GM21529 (cell line): ENCODE results near the gene NTN4.
"Not testable (repeated sequence)": the region's sequence is repeated elsewhere in the genome, so short reads cannot be mapped to it uniquely, and the experiment has no call there.

ENCODE experiments used
- ATAC-seq: cut with Tn5 transposase; IDR thresholded peaks from one replicate; pipeline ENCODE4 v1.9.1; 2021; ENCODE audit not compliant: unreplicated experiment

NTN4 gene

DNA sequence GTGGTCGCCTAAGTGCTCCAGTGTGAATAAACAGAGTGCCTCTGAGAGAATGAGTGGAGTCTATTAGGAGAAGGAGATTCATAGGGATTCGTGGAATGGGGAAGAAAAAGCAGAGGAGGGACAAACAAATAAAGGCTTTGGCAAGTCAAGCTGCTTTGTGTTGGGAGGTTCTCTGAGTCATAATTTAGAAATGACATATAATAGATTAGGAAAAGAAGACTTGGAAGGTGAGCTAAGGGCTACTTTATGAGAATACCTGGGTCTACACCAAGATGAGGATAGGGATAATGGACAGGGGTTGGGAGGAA lies 6.4 kb upstream of the NTN4 start:
- ATAC-seq, result no peak

DNA sequence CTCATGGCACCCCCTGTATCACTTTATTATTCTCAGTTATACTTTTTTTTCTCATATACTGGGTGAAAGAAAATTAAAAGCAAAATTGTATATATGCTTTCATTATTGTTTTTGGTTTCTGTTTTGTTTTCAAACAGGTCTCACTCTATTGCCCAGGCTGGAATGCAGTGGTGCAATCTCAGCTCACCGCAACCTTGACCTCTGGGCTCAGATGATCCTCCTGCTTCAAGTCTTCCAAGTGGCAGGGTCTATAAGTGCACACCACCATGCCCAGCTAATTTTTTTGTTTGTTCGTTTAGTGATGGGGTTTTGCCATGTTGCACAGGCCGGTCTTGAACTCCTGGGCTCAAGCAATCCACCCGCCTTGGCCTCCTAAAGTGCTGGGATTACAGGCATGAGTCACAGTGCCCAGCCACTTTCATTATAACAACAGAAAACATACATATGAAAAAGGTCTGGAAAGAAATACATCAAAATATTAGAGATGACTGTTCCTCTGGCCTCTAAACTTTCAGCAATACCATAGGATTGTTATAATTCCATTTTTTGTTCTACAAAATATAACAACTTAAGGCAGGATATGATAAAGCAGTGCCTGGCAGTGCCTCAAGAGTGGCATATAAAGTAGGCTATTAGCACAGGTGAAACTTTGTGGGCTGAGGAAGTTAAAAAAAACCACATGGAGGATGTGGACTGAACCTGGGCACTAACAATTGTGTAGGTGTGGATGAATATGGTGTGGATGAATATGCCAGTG lies 5.8 kb upstream of the NTN4 start:
- ATAC-seq, result no peak

DNA sequence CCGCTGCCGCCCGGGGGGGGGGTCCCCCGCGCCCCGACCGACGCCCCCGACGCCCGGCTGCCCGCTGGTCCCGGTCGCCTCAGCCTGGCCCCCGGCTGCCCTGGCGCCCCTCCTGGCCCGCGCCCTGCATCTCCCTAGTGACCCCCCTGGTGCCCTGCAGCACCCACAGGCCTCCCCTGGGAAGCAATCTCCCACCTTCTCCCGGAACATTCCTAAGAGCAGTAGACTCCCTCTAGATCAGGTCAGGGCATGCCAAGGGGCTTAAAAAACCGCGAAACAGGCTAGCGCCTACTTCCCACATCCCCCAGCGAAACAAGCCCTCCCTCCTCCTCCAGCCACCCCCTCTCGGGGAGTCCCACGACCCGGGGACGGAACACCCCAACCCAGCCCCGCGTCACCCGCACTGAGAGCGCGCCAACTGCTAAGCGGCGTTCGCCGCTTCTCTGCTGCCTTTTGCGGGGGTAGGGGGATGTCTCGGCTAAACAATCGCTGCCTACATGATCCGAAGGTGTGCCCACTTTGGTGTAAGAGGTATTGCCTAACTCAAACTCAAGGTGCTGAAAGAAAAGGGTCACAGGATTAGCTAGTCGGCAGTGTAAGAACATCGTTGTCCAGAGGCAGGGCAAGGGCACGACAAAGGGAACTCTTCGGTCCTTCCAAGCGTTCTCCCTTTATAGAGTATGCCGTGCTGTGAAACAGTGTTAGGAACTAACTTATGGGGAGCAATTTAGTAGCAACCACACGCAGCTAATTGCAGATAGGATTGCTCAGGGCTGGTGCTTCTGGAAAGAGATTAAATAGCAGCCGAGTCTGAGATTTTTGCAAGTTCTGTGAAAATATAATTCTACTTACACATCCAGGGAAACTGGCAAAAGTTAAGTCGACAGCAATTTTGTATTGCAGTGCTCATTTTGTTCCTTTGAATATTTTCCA lies 619 bp upstream of the NTN4 start:
- ATAC-seq, result no peak

DNA sequence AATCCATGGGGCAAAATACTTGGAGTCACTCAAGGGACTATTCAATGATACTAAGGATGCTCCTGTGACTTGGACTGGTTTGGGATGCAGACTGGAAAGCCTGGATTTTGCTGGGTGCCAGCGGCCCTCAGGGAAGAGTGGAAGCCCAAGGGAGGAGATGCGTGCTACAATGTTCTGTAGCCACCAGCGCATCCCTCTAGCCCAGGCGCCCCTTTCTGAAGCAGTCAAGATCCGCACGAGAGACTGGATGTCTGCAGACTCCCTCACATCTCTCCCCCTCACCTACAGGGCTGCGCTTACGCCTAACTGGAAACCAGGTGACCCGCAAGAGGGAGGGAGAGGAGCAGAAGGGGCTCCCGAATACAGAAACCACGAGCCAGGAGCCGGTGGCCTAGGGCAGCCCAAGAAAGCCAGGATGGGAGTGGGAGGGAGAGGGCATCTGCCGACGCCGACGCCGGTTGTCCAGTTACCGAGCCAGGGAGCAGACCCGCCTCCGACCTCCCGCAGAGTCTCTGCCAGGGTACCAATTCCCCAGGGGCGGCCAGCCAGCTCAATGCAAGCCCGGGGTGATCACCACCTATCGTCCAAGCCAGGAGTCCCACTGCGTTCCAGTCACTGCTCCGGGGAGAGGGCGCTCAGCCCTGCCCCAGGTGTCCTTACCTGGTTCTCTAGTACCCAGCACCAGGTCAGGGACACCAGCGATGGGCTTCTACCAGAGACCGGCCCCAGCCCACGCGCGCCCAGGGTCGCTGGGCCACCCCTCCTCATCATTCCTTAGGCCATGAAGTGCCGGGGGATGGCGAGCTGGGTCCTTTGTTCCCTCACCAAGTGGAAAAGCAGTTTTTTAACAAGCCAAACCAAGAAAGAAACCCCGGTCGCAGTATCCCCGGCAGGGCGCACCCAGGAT lies 1.2 kb downstream of the NTN4 start:
- ATAC-seq, result no peak

DNA sequence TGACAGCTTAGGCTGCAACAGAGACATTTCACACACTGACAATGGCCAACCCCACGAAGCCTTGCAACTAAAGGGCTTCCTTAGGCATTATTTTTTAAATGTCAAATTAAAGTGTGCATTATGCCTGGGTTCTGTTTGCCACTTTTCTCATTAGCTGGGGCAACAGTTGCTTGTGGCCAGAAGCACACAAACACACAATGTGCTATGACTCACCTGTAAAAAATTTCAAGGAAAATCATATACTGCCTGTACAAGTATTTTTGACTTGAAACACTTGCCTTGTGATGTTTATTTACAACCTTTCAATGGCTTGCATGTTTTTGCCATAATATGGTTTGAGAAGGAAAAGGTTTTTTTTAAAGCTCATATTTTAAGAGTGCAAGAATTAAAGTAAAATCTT lies 1.9 kb downstream of the NTN4 start:
- ATAC-seq, result no peak

DNA sequence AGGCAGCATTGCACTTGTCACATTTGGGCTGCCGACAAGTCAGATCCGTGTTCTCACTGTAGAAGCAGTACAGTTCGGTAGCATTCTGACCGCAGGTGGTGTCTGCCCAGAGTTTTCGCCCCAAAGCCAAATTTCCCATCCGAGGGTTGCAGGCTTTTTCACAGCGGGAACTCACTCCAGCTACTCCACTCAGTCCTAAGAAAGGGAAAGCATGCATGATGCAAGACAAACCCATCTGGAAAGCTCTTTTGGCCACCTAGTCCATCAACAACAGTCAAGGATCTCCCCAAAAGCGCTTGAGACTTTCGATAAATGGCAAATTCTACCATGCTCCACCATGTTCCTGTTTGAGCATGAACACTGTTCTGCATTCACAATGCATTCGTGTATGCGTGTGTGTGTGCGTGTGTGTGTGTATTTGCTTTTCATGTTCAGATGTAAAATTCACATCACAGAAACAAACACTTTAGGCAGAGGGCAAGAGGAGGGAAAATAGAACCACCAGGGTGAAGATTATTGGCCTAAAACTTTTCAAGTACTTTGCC lies 3.2 kb downstream of the NTN4 start:
- ATAC-seq, result no peak

DNA sequence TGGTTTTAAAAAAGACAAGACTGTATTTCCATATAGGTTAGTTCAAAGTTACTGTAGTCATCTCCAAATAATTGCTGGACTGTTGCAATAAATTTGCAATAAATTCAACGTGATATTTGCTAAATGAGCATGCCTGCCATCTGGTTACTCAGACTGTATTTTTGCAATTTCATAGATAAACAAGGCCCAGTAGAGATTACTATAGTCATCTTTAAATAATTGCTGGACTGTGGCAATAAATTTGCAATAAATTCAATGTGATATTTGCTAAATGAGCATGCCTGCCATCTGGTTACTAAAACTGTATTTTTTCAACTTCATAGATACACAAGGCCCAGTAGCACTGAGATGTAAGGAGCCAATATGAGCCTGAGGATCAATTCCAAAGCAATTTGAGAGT lies 5.6 kb downstream of the NTN4 start:
- ATAC-seq, result no peak

DNA sequence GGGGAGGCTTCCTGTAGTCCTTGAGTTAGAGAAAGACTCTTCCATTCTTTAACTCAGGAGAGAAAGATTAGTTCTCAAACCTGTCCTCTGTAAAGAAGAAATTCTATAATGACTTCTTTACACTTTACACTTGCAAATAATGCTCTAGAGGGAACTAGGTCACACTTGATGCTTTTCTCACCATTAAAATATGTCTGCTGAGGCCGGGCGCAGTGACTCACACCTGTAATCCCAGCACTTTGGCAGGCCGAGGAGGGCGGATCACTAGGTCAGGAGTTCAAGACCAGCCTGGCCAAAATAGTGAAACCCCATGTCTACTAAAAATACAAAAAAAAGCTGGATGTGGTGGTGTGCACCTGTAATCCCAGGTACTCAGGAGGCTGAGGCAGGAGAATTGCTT lies 6.3 kb downstream of the NTN4 start:
- no peak for ATAC-seq

DNA sequence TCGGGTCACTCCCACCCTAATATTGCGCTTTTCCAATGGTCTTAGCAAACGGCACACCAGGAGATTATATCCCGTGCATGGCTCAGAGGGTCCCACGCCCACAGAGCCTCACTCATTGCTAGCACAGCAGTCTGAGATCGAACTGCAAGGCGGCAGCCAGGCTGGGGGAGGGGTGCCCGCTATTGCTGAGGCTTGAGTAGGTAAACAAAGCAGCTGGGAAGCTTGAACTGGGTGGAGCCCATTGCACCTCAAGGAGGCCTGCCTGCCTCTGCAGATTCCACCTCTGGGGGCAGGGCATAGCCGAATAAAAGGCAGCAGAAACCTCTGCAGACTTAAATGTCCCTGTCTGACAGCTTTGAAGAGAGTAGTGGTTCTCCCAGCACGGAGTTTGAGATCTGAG lies 15.1 kb downstream of the NTN4 start:
- ATAC-seq, result not testable (repeated sequence)

DNA sequence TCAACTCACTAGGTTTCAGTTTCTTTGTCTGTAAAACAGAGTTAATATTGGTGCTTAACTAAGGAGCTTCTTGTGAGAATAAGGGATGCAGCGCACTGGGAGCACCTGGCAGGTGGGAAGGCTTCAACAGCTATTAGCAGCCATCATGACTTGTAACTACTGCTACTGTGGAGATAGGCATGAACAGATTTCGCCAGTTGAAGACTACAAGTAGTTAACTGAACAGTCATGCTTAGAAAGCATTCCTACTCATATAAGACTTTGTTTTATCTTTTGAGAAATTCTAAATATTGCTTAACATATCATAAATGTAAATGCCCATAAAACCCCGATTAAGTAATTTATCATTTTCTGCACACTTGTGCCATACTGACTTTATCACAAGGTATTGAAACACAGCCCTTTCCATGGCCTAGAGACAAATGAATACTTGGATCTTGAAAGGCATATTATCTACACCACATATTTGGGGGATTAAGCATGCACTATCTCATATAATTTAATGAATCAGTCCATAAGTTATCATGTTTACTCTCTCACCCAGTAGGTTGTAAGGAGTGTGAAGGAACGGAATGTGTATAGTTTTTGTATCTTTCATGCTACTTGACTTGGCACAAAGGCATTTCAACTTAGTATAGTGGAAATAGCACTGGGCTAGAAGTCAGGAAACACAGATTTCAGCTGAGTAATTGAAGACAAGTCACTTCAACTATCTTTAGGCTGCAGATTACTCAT lies 16.1 kb downstream of the NTN4 start:
- ATAC-seq, result no peak

DNA sequence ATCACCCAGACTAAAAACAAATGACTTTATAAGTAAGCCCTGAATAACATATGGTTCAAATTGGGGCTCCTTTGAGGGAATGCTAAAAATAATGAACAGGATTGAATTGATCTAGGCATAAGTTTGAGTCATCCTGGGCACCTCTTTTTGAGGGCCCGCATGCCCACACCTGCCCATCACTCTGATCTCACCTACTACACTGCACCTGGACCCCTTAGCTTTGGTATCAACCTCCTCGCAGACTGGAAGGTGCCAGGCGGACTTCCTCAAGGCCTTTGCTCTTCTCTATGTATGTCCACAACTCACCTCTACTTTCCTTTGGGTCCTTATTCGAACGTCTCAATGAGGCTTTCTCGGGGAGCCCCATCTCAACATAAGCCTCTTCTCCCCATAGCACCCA lies 17.2 kb downstream of the NTN4 start:
- ATAC-seq, result no peak

DNA sequence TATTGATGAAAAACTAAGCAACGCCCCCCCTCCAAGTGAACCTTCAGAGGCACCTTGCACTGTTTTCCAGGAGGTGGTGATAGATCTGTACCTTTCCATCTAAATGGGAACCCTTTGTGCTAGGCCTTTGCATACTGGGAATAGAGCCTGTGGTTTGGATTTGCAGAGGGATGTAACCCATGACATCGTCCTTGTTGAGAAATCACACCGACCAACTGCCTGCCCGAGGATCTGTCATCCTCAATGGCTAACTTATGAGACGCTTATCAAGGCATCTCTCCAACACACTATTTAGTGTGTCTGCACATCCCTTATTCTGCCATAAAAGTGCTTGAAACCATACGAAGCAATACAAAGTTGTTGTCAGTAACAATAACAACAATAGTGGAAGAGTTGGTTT lies 22.9 kb downstream of the NTN4 start:
- no peak for ATAC-seq

DNA sequence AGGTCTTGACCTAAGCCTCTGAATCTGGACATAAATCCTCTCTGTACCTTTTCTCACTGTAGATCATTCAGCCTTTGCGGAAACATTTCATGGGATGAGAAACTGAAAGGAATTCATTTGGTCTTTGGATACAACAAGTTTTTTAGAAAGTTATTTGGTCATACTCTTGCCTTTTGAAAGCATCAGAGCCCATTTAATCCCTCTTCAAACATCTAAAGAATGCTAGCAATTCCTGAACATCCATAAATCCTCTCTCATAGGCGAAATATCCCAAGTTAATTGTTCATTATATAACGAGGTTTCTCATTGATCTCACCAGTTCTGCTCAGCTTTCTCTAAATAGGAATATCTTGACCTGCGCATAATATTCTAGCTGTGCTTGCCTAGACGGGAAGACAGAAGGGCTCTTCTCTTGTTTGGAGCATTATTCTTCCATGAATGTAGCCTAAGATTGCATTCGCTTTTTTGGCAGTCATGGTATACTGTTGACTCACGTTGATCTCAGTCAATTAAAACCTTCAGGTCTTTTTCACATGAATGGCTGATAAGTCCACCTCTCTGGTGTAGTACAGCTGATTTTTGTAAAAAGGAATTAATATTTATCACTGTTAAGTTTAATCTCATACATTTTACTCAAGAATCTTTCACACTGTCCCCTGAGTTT lies 24.1 kb downstream of the NTN4 start:
- no peak for ATAC-seq

DNA sequence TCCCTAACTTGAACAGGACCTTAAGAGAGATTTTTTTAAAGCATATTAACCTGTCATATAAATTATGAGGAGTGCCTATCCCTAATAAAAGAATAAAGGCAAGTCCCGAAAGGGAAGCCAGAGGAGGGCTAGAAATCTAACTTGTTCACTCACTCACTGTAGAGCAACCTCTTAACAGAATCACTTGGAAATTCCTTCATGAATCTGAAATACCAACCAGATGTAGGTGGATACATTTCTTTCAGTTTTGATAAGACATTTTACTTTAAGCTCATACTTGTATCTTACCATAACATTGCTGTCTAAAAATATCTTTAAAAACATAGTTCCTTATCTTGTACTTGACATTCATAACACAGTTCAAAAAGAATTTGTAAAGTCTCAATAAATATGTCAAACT lies 25.7 kb downstream of the NTN4 start:
- ATAC-seq, result no peak

DNA sequence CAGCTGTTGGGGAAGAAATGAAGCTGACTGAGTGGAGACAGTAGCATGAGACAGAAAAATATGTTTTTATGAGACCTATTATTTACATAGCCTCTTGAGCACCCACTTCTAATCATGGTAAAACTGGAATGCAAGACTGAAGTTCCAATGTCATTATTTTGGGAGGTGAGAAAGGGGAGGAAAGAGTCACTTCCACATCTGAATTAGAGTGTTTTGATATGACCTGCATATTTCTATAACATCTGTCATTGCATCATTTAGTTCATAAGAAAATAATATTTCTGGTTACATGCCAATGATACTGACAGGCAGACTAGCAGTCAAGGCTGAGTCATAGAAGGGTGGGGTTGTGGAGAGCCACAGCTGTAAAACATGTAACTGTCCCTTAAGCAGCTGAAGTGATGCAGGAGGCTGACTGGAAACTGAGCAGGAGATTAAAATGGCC lies 26.7 kb downstream of the NTN4 start:
- no peak for ATAC-seq

DNA sequence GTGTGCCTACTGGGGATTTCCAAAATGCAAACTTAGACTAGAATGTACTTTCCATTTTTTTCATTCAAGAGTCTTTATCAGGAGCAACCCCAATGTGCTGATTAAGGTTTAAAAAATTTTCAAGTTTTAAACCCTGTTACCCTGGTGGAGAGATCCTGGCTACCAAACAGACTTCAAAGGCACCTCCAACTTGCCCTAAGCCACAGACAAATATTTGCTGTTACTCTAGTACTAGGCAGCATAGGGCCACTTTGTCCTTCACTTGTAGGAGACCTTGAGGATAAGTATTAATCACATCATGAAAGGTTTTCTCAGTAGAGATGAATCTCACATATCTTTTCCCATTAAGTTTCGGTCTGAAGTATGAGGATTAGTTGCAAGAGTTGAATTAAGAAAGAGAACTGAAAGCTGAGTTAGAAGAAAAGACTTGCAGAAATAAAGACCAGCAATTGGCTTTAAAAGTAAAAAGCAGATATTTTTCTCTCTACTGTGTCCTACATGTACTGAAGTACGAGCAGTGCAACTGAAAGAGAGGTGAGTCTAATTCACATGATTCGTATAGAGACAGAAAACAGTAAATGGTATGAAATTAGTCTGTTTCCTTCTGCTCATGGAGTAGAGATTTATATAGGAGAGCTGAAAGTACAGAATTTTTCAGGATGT lies 28.3 kb downstream of the NTN4 start:
- ATAC-seq, result no peak

DNA sequence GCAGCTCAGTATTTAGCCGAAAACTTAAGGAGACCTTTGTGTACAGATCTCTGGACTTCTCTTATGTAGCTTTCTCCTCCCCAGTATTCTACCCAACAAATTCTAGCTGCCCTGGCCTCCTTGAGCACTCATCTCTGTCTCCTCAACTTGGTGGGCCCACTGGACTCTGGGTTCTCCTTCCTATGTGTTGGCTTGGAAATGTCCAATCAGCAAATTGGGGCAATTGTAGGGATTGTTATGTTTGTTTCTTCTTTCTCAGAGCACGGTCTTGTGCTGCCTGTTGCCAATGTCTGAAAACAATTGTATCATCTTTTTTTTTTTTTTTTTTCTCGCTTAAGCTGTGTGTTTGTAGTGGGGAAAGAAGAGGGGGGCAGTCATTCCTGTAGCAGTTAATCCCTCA lies 30.2 kb downstream of the NTN4 start:
- no peak for ATAC-seq

DNA sequence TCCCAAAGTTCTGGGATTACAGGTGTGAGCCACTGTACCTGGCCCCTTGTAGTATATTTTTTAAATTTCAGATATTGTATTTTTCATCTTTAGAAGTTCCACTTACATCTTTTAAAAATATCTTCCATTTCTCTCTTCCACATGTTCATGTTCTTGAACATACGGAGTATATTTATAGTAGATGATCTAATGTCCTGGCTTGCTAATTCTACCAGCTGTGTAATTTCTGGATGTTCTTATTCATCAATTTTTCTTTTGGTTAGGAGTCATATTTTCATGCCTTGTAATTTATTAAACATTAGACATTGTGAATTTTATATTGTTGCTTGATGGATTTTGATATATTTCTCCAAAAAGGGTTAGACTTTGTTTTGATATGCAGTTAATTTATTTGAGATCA lies 30.8 kb downstream of the NTN4 start:
- ATAC-seq, result no peak

DNA sequence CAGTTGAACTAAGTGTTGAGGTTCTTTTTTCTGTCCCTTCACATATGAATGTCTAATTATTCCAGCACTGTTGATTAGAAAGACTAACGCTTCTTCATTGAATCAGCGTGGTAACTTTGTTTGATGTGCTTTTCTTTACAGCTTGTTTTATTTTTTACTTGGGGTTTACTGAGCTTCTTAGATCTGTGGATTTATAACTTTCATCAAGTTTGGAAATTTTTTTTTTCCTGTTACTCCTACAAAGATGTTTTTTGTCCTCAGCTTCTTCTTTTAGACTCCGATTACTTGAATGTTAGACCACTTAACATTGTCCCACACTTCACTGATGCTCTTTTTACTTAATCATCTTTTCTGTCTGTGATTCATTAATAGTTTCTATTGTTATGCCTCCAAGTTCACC lies 31.5 kb downstream of the NTN4 start:
- no peak for ATAC-seq
